HepG2 (cell line): Measurements from ENCODE around the gene VEPH1. TPM values are rescaled to one million over a fixed set of nuclear protein-coding genes. Genes with fewer than 3 reads are reported as not detected.

Source experiments
- ATAC-seq: fragments of 200-7000 bp; cut with Tn5 transposase; 3 replicates; pipeline ENCODE4 v1.9.1; 2020; ENCODE audit warnings: mild to moderate bottlenecking, moderate library complexity
- BruUV-seq: library from RNA; stranded (reverse); fragments of 400-500 nt; replicated peaks from 2 replicates; lab custom pipeline; 2021; lab: Mats Ljungman, UMichigan
- CTCF ChIA-PET: fragments of 300-600 bp; formaldehyde crosslinking; extraction: SDS; loops from one replicate; lab custom pipeline; 2021; ENCODE audit warnings: low total read pairs, inconsistent platforms, low intra/inter-chr PET ratio; lab: Yijun Ruan, JAX
- POLR2A ChIA-PET: fragments of 350-600 bp; sonication (Branson Sonifier 250); formaldehyde crosslinking; loops from one replicate; lab custom pipeline; 2020; ENCODE audit warnings: antibody characterized with exemption, inconsistent platforms; lab: Yijun Ruan, JAX
- DNase-seq: peaks from one replicate; pipeline ENCODE4 v3.0.0-alpha.2; 2015; ENCODE audit warnings: low spot score
- FAIRE-seq: peaks from 3 replicates; lab custom pipeline; 2011; peaks lifted over from hg19 to GRCh38; lab: Jason Lieb, UNC
- H2AFZ ChIP-seq: one replicate; pipeline ENCODE4 v1.6.1; 2011; ENCODE audit warnings: low read length, inconsistent platforms
- H3K27ac ChIP-seq: fragments of 300-600 bp; 3 replicates; pipeline ENCODE4 v1.8.0; 2011; ENCODE audit warnings: mixed run types, mild to moderate bottlenecking, mixed read lengths, low read length, inconsistent platforms; ENCODE audit not compliant: insufficient read depth; ENCODE audit errors: extremely low read length
- H3K27me3 ChIP-seq, 2 experiments: fragments of 200-600 bp in 1 of 2; 2 replicates in 1 of 2; 3 replicates in 1 of 2; pipeline versions ENCODE4 v1.6.0 to v1.8.0; 2011; ENCODE audit warnings: low read length in 2 of 2, mild to moderate bottlenecking in 2 of 2, moderate library complexity in 2 of 2, inconsistent platforms in 1 of 2; ENCODE audit not compliant: insufficient read depth in 2 of 2, control insufficient read depth in 1 of 2
- H3K36me3 ChIP-seq, 2 experiments: fragments of 200-600 bp in 1 of 2; replicated peaks in 1 of 2; 2 replicates in 1 of 2; 3 replicates in 1 of 2; pipeline versions ENCODE4 v1.5.1 to v1.8.0; 2011; ENCODE audit warnings: low read length in 2 of 2, inconsistent platforms in 1 of 2; ENCODE audit not compliant: insufficient read depth in 2 of 2, control insufficient read depth in 1 of 2
- H3K4me1 ChIP-seq: 2 replicates; pipeline ENCODE4 v1.5.1; 2012; ENCODE audit warnings: low read length, inconsistent platforms; ENCODE audit not compliant: insufficient read depth
- H3K4me2 ChIP-seq: 2 replicates; pipeline ENCODE4 v1.6.0; 2011; ENCODE audit warnings: low read depth, low read length, inconsistent platforms
- H3K4me3 ChIP-seq, 3 experiments: fragments of 200-600 bp in 1 of 3; sonication (generic), shearing (Covaris generic) in 1 of 3; replicated peaks in 1 of 3; 2 replicates each; pipeline ENCODE4 v1.5.1; 2011 to 2016; ENCODE audit warnings: low read length in 3 of 3, inconsistent platforms in 2 of 3, low read depth in 2 of 3, mild to moderate bottlenecking in 2 of 3, control low read depth in 1 of 3, mixed read lengths in 1 of 3; ENCODE audit not compliant: insufficient read depth in 1 of 3
- H3K79me2 ChIP-seq: one replicate; pipeline ENCODE4 v1.6.1; 2011; ENCODE audit warnings: low read length, inconsistent platforms; ENCODE audit not compliant: insufficient read depth
- H3K9ac ChIP-seq: 2 replicates; pipeline ENCODE4 v1.6.0; 2011; ENCODE audit warnings: mild to moderate bottlenecking, low read depth, low read length, inconsistent platforms; ENCODE audit not compliant: insufficient read depth
- H3K9me3 ChIP-seq: 2 replicates; pipeline ENCODE4 v1.5.1; 2012; ENCODE audit warnings: mild to moderate bottlenecking, low read length
- H4K20me1 ChIP-seq: 2 replicates; pipeline ENCODE4 v1.6.0; 2011; ENCODE audit warnings: inconsistent platforms, mild to moderate bottlenecking, low read length, moderate library complexity; ENCODE audit not compliant: insufficient read depth
- BRCA1 ChIP-seq: sonication (generic); formaldehyde crosslinking; IDR thresholded peaks from 2 replicates; pipeline ENCODE4 v1.4.0; 2020; ENCODE audit warnings: missing genetic modification reagents
- DNMT1 ChIP-seq: sonication (generic); formaldehyde crosslinking; IDR thresholded peaks from 2 replicates; pipeline ENCODE4 v1.5.1; 2020; ENCODE audit warnings: mild to moderate bottlenecking, missing genetic modification reagents
- ELF4 ChIP-seq: sonication (generic); formaldehyde crosslinking; IDR thresholded peaks from 2 replicates; pipeline ENCODE4 v1.5.0; 2020; ENCODE audit warnings: missing genetic modification reagents, mild to moderate bottlenecking, moderate library complexity, borderline replicate concordance
- FOSL1 ChIP-seq: sonication (generic); formaldehyde crosslinking; IDR thresholded peaks from 2 replicates; pipeline ENCODE4 v1.9.0; 2021; ENCODE audit warnings: missing genetic modification reagents, borderline replicate concordance
- SIX1 ChIP-seq: sonication (generic); formaldehyde crosslinking; IDR thresholded peaks from 2 replicates; pipeline ENCODE4 v1.4.0; 2020; ENCODE audit warnings: missing genetic modification reagents, borderline replicate concordance
- ZBTB43 ChIP-seq: sonication (generic); formaldehyde crosslinking; conservative IDR thresholded peaks from 2 replicates; pipeline ENCODE4 v1.4.0; 2020; ENCODE audit warnings: missing genetic modification reagents
- ZNF180 ChIP-seq: sonication (generic); formaldehyde crosslinking; IDR thresholded peaks from 2 replicates; pipeline ENCODE4 v1.4.0; 2020; ENCODE audit warnings: low read depth, missing genetic modification reagents, borderline replicate concordance
- ZNF235 ChIP-seq: sonication (generic); formaldehyde crosslinking; IDR thresholded peaks from 2 replicates; pipeline ENCODE4 v1.8.1; 2023; ENCODE audit warnings: mild to moderate bottlenecking, missing genetic modification reagents, borderline replicate concordance
- ZNF44 ChIP-seq: sonication (generic); formaldehyde crosslinking; IDR thresholded peaks from 2 replicates; pipeline ENCODE4 v1.5.1; 2020; ENCODE audit warnings: mild to moderate bottlenecking, missing genetic modification reagents
- ZNF484 ChIP-seq: sonication (generic); formaldehyde crosslinking; IDR thresholded peaks from 2 replicates; pipeline ENCODE4 v1.5.1; 2020; ENCODE audit warnings: mild to moderate bottlenecking, low read depth, missing genetic modification reagents, borderline replicate concordance
- ZNF570 ChIP-seq: sonication (generic); formaldehyde crosslinking; IDR thresholded peaks from 2 replicates; pipeline ENCODE4 v1.4.0; 2020; ENCODE audit warnings: mild to moderate bottlenecking, missing genetic modification reagents, borderline replicate concordance
- WGBS: methylation state at CpG from one replicate; pipeline ENCODE4 v1.1.6; 2017; ENCODE audit warnings: low lambda C conversion rate; 5-methylcytosine and 5-hydroxymethylcytosine counted together
- in situ Hi-C: cut with HindIII; loops from 2 replicates; pipeline ENCODE4 v1.10.0; 2017; ENCODE audit warnings: low pct_unique_long_range_greater_than_20kb; ENCODE audit not compliant: extremely low pct_ligation_motif_present
- intact Hi-C: fragments of 100-400 bp; cut with micrococcal nuclease; formaldehyde crosslinking; loops from one replicate; pipeline ENCODE4 v1.10.0; 2022; ENCODE audit not compliant: unreplicated experiment
- polyA plus RNA-seq, 8 experiments: library from polyadenylated mRNA; depleted of rRNA in 3 of 8; stranded (reverse) in 7 of 8; unstranded in 1 of 8; fragments of >200 nt; fragmentation: Illumina TruSeq in 4 of 8; extraction: Trizol in 4 of 8; gene quantifications; 2 replicates each; pipeline versions ENCODE4 v1.2.1 to v1.2.3, GENCODE V29; 2011 to 2016; ENCODE audit warnings: low read depth in 4 of 8, missing spikeins in 1 of 8, mixed read lengths in 1 of 8; ENCODE audit not compliant: insufficient read depth in 1 of 8
- total RNA-seq, 5 experiments: library from RNA; depleted of rRNA; stranded (reverse); fragments of >200 nt; fragmentation: Illumina TruSeq; extraction: Trizol; gene quantifications; 2 replicates each; pipeline ENCODE4 v1.2.3, GENCODE V29; 2016; ENCODE audit warnings: low read depth in 1 of 5
- TF ChIP-seq, protein P1 (sequence below): sonication (generic); formaldehyde crosslinking; IDR thresholded peaks from 2 replicates; pipeline ENCODE4 v1.8.0; 2022; ENCODE audit warnings: mild to moderate bottlenecking, missing genetic modification reagents, borderline replicate concordance
- TF ChIP-seq, protein P2 (sequence below): fragments of 450-650 bp; IDR thresholded peaks from 2 replicates; pipeline ENCODE4 v1.6.1; 2017

Gene VEPH1
- total and polyA plus RNA-seq, 2 of the 13 experiments (the other 11 are each of a cell fraction or from before 2014, with no cell fraction given), result not detected

DNA sequence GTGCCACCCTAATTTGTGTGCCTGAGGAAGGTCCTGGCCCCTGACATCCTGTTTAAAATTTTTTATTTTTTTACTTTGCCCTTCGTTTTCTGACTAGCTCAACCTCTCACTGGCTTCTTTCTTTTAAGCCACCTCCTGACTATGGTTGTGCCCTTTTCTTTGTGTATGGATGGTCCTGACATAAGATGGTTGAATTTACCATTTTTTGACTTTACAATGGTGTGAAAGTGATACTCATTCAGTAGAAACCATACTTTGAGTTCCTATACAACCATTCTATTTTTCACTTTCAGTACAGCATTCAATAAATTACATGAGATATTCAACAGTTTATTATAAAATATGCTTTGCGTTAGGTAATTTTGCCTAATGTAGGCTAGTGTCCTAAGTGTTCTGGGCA, 140.9 kb downstream of the VEPH1 start:
- ChIA-PET CTCF (no interaction called here), POLR2A (no interaction called here)
- Histone ChIP-seq H3K9me3 (no peaks in the 10 kb centered on the region), H3K4me1 (no peaks in the 10 kb centered on the region), H3K79me2 (no peaks in the 10 kb centered on the region), H2AFZ (no peak overlapping the region), H3K4me3 (no peak overlapping the region)
- 46% methylated on average over 2 of the region's 2 CpGs for WGBS
- ATAC-seq, result no peak
- no peak for TF ChIP-seq ZBTB43 (CRISPR knock-in tag)
- TF ChIP-seq, protein P1, sequence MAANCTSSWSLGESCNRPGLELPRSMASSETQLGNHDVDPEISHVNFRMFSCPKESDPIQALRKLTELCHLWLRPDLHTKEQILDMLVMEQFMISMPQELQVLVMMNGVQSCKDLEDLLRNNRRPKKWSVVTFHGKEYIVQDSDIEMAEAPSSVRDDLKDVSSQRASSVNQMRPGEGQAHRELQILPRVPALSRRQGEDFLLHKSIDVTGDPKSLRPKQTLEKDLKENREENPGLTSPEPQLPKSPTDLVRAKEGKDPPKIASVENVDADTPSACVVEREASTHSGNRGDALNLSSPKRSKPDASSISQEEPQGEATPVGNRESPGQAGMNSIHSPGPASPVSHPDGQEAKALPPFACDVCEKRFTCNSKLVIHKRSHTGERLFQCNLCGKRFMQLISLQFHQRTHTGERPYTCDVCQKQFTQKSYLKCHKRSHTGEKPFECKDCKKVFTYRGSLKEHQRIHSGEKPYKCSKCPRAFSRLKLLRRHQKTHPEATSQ (CRISPR knock-in tag), result no peak
- no peak for TF ChIP-seq ZNF44
- no peak for TF ChIP-seq DNMT1 (CRISPR knock-in tag)
- TF ChIP-seq ZNF570 (CRISPR knock-in tag), result no peak
- TF ChIP-seq SIX1 (CRISPR knock-in tag), result no peak
- TF ChIP-seq ZNF235 (CRISPR knock-in tag), result no peak
- no peak for TF ChIP-seq ZNF484 (CRISPR knock-in tag)
- TF ChIP-seq ZNF180 (CRISPR knock-in tag), result no peak
- no peak for TF ChIP-seq FOSL1
- no peak for TF ChIP-seq BRCA1 (CRISPR knock-in tag)
- TF ChIP-seq, protein P2, sequence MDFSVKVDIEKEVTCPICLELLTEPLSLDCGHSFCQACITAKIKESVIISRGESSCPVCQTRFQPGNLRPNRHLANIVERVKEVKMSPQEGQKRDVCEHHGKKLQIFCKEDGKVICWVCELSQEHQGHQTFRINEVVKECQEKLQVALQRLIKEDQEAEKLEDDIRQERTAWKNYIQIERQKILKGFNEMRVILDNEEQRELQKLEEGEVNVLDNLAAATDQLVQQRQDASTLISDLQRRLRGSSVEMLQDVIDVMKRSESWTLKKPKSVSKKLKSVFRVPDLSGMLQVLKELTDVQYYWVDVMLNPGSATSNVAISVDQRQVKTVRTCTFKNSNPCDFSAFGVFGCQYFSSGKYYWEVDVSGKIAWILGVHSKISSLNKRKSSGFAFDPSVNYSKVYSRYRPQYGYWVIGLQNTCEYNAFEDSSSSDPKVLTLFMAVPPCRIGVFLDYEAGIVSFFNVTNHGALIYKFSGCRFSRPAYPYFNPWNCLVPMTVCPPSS, result no peak
- no peak for TF ChIP-seq ELF4 (CRISPR knock-in tag)
- TF ChIP-seq, all 625 proteins: peak for 0
- Histone ChIP-seq H3K27ac (no peak overlapping the region), H4K20me1 (no peaks in the 10 kb centered on the region), H3K9ac (no peak overlapping the region), H3K36me3 (no peaks in the 10 kb centered on the region), H3K27me3 (no peaks in the 10 kb centered on the region), H3K4me2 (no peak overlapping the region)
- DNase-seq (no peak), FAIRE-seq (no peak)
- no TSS peak for BruUV-seq
- in situ Hi-C loops (no loop called here), intact Hi-C loops (no loop called here)
